NCI-H510A (cell line): ENCODE data around the gene DGKI.

Experiments
- DNase-seq: peaks from one replicate; lab custom pipeline; 2025; lab: John Stamatoyannopoulos, UW

Gene DGKI

GRCh38 chr7:137652721-137653120, 194.1 kb downstream of the DGKI start:
- no peak for DNase-seq

GRCh38 chr7:137647905-137648565, 198.7 kb downstream of the DGKI start:
- no peak for DNase-seq

- no peak for DNase-seq
These were observed 204.3 kb downstream of the DGKI start for GRCh38 chr7:137642472-137642871.

- no peak for DNase-seq
These were observed 204.7 kb downstream of the DGKI start for GRCh38 chr7:137642031-137642430.

GRCh38 chr7:137636376-137636775, 210.4 kb downstream of the DGKI start:
- no peak for DNase-seq

GRCh38 chr7:137635874-137636273, 210.9 kb downstream of the DGKI start:
- no peak for DNase-seq

- no peak for DNase-seq
These were observed 211.6 kb downstream of the DGKI start for GRCh38 chr7:137635132-137635531.

GRCh38 chr7:137634356-137634755, 212.4 kb downstream of the DGKI start:
- DNase-seq: no peak

- no peak for DNase-seq
These were observed 213.6 kb downstream of the DGKI start for GRCh38 chr7:137633133-137633532.

- DNase-seq: no peak
These were observed 218.6 kb downstream of the DGKI start for GRCh38 chr7:137628216-137628615.

GRCh38 chr7:137626469-137627067, 220.2 kb downstream of the DGKI start:
- no peak for DNase-seq

- DNase-seq: no peak
These were observed 221.6 kb downstream of the DGKI start for GRCh38 chr7:137625197-137625596.

- DNase-seq: no peak
These were observed 227.6 kb downstream of the DGKI start for GRCh38 chr7:137619181-137619580.

GRCh38 chr7:137618748-137619147, 228.0 kb downstream of the DGKI start:
- no peak for DNase-seq

- no peak for DNase-seq
These were observed 233.7 kb downstream of the DGKI start for GRCh38 chr7:137613006-137613525.

GRCh38 chr7:137611606-137612005, 235.2 kb downstream of the DGKI start:
- no peak for DNase-seq

GRCh38 chr7:137609500-137609899, 237.3 kb downstream of the DGKI start:
- no peak for DNase-seq

GRCh38 chr7:137606061-137606674, 240.6 kb downstream of the DGKI start:
- no peak for DNase-seq

- no peak for DNase-seq
These were observed 243.7 kb downstream of the DGKI start for GRCh38 chr7:137603043-137603442.

GRCh38 chr7:137601642-137602041, 245.1 kb downstream of the DGKI start:
- DNase-seq: no peak

GRCh38 chr7:137597856-137598255, 248.9 kb downstream of the DGKI start:
- no peak for DNase-seq

GRCh38 chr7:137593115-137593711, 253.6 kb downstream of the DGKI start:
- no peak for DNase-seq
